ENCODE measurements around the gene NVL.

DNA sequence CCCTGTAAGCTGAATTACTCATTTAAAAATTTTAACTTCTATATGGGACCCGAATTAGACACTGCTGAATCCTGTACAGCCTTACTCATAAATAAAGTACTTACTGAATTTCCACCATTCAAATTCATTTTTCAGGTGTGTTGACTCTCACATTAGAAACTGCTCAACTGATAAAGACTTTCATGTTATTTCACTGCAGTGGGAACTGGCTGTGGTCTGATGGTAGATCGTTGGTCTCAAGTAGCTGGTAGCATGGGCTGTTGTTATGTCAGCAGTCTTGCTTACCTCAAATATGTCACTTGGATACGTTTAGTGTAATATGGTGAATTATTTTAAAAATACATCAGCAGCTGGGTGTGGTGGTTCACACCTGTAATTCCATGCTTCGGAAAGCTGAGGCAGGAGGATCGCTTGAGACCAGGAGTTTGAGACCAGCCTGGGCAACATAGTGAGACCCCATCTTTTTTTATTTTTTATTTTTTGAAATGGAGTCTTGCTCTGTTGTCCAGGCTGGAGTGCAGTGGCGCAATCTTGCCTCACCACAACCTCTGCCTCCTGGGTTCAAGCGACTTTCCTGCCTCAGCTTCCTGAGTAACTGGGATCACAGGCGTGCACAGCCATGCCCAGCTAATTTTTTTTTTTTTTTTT lies 136.5 kb downstream of the NVL start:
- TF ChIP-seq, protein P1, sequence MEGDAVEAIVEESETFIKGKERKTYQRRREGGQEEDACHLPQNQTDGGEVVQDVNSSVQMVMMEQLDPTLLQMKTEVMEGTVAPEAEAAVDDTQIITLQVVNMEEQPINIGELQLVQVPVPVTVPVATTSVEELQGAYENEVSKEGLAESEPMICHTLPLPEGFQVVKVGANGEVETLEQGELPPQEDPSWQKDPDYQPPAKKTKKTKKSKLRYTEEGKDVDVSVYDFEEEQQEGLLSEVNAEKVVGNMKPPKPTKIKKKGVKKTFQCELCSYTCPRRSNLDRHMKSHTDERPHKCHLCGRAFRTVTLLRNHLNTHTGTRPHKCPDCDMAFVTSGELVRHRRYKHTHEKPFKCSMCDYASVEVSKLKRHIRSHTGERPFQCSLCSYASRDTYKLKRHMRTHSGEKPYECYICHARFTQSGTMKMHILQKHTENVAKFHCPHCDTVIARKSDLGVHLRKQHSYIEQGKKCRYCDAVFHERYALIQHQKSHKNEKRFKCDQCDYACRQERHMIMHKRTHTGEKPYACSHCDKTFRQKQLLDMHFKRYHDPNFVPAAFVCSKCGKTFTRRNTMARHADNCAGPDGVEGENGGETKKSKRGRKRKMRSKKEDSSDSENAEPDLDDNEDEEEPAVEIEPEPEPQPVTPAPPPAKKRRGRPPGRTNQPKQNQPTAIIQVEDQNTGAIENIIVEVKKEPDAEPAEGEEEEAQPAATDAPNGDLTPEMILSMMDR (IDR thresholded peaks at IDR 0.05; ENCODE audit: low read depth, low read length), result no peak
- no peak for TF ChIP-seq POLR2A (IDR thresholded peaks at IDR 0.05; ENCODE audit: extremely low read depth, insufficient read length)

Measured in NB4 (cell line).